NCI-H2107 treated with DMSO at 0.1 percent for 48 hours (cell line): ENCODE data around the gene SPATA17.
A peak's percentile ranks its signal among the peaks of the same experiment; 100 is the strongest.

Experiments used
- DNase-seq: peaks from one replicate; lab custom pipeline; 2025; ENCODE audit not compliant: unreplicated experiment; lab: John Stamatoyannopoulos, UW

The SPATA17 gene

GRCh38 chr1:217846733-217847132 lies 215.6 kb downstream of the SPATA17 start:
- DNase-seq, result no peak

GRCh38 chr1:217847643-217848042 lies 216.5 kb downstream of the SPATA17 start:
- no peak for DNase-seq

DNA sequence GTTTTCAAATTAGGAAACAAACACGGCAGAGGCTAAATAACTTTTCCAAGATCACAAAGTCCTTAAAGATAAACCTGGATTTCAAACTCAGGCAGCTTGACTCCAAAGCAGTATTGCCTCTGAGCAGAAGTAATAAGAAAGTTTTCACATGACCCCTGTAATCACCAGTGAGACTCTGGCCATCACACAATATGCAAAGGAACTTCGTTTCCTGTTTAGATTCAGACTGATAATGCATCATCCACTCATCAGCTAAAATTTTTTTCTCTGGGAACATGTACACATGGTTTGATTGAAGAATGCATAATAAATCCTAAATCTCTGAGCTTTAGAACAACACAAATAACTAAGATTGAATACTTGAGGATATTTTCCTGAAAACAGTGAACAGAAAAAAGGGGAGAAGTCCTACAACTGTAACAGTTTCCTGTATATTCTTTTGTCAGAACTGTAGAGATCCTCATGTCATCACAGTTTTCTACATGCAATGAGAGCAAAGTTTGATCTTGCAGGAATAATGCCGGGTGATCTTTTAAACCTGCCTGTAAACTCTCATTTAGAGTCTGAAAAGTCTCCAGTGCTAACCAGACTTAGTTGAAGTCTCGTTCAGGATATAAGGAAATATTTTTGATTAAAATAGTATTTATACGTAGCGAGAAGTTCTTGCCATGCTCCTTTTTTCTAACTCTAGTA lies 225.3 kb downstream of the SPATA17 start:
- no peak for DNase-seq

DNA sequence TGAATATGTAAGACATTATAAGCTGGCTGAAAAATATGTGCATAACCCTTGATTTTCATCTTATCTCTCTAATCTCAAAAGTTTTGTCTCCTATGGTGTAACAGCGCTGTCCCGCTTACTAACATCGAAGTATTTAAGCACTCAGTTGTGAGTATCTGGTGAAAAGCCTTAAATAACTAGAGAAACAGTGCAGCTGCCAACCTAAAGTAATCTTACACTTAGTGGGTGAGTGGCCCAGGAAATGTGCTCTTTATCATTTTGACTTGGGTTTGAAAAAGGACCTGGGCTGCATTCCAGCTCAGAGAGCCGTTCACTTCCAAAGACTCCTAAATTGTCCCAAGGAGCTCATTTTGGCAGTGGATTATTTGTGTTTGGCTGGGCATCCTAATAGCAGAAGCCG lies 225.9 kb downstream of the SPATA17 start:
- DNase-seq, result peak; percentile 24

- DNase-seq, result no peak
Observed at GRCh38 chr1:217861658-217862057, 230.5 kb downstream of the SPATA17 start.

DNA sequence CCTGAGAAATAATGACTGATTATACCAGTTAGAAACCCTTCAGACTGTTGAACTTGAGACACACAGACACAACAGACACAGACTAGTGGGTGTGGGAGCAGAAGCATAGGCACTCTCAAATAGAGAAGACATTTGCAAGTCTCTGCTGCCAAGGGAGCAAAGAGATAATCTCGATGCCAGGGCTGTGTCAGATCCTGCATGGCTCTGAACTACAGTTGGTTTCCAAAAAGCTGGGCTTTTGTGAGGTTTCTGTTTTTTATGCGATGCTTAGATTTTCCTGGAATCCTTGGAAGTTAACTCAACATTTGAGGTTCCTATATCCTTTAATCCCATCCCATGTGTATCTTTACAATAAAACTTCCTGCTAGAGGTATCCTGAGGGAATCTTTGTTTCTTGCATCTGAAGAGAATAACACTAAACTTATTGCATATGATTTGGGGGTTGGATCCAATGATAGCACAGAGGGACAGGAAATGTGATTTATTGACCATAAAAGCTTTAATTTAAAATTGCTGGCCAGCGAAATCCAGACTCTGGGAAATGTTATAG lies 236.4 kb downstream of the SPATA17 start:
- DNase-seq, result no peak

- DNase-seq, result no peak
Observed at GRCh38 chr1:217871955-217872354, 240.8 kb downstream of the SPATA17 start.

DNA sequence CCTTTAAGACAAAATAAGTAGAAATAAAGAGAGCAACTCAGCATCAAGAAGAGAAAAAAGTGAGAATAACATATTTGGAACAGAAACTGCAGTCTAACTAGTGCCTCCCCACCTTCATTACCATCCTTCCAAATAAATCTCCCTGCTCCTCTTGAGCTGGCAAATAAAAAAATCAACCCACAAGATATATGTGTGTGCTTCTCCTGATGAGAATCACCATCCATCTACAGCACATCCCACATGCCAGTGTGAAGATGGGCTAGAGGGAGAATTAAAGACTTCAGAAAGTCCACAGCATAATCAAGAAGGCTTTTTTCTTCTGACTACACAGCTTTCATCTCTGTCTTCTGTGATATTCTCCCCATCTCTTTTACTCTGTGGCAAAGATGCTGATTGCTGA lies 244.1 kb downstream of the SPATA17 start:
- DNase-seq, result no peak

GRCh38 chr1:217876401-217876800 lies 245.3 kb downstream of the SPATA17 start:
- DNase-seq, result no peak

- DNase-seq, result no peak
Observed at GRCh38 chr1:217876896-217877295, 245.8 kb downstream of the SPATA17 start.

DNA sequence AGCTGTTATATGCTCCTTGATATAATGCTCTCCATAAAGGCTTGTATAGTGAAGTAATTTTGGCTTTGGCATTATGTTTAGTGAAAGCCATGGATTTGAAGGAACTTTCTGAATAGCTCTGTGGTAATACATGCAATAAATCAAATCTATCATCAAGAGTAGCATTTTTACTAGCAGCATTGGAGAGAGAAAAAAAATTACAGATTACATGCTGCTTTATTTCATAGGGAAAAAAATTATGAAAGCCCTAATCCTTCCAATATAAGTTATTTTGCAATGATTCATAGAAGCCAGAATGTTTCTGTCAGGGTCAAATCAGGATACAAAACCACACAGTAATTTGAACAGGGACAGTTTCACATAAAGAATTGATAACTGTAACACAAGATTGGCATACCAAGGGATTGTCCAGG lies 250.0 kb downstream of the SPATA17 start:
- DNase-seq, result no peak

- no peak for DNase-seq
Observed at GRCh38 chr1:217881607-217882332, 250.6 kb downstream of the SPATA17 start.

DNA sequence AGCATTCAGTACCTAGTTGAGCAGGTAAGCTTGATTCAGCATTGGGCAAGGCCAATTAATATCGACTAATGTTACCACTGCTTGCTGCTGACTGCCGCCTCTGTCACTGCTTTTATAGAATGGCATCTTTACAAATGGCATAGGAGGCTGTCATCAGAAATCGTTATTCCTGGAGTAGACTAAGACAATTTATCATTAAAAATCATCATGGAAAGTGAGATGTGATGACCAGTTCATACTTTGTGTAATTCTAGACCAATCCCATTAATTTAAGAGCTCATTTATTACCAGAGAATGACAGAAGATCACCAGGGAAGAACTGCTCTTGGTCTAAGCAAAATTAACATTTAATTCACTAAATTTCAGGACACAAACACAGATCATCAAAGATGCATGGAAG lies 254.0 kb downstream of the SPATA17 start:
- DNase-seq, result no peak

GRCh38 chr1:217888328-217888727 lies 257.2 kb downstream of the SPATA17 start:
- no peak for DNase-seq

GRCh38 chr1:217889401-217889800 lies 258.3 kb downstream of the SPATA17 start:
- no peak for DNase-seq

GRCh38 chr1:217891966-217892365 lies 260.8 kb downstream of the SPATA17 start:
- DNase-seq, result no peak

- no peak for DNase-seq
Observed at GRCh38 chr1:217892750-217893149, 261.6 kb downstream of the SPATA17 start.

DNA sequence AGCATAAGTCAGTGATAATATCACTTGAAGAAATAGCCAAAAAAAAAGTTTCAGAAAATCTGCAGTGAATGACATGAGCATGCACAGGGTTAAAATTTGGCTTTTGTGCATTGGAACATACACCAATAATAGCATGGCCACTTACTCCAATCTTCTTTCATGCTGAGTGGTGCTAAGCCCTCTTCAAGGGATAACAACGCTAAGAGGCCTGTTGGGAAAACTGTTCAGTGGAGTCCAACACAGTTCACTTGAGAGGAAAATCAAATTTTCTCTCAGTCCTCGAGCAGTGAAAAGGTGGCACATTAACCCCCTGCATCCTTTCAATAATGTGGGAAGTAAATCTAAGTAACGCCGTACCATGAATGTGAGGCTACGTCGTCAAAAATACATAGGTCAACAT lies 264.7 kb downstream of the SPATA17 start:
- DNase-seq, result no peak

GRCh38 chr1:217896490-217896889 lies 265.3 kb downstream of the SPATA17 start:
- no peak for DNase-seq

DNA sequence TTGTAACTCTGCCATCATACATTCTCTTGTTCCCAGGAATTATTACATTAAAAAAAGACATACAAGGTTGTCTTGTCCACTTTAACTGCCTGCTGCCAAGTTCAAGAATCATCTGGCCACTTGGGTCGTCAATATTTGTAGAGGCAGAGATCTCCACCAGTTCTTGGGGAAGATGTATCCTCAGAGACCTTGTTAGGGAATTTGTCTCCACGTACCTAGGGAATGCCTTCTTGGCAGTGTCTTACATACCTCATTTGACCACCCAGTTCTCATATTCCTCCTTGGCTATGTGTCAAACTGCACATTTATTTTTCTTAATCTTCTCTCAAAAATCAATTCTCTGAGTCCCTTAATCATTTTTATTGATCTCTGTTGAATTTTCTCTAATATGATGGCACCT lies 266.0 kb downstream of the SPATA17 start:
- DNase-seq, result no peak

- DNase-seq, result no peak
Observed at GRCh38 chr1:217899614-217900013, 268.5 kb downstream of the SPATA17 start.

DNA sequence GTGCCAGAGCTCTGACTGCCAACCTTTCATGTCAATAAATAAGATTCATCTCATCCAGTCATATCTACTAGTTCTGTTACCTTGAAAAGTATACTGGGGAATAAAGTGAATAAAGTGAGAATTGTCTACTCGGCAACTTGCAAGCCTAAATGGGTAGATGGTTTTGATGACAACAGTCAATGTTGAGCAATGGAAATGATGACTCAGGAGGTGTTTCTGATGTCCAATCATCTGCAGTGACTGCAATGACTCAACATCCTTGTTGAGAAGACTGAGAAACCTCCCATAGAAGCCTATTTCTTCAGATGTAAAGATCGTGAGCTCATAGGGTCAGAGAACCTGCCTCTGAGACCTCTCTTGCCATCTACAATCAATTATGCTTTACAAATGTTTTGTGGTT lies 276.4 kb downstream of the SPATA17 start:
- no peak for DNase-seq
